Epithelial cell of umbilical artery (primary cell): ENCODE results near the gene NUDT2. TPM values are rescaled to one million over a fixed set of nuclear protein-coding genes. Genes with fewer than 3 reads are reported as not detected.

Experiments
- total RNA-seq: library from RNA; depleted of rRNA; stranded (reverse); fragments of >200 nt; gene quantifications from 2 replicates; pipeline ENCODE4 v1.2.3, GENCODE V29; 2014

The NUDT2 gene
- total RNA-seq: 37.4 and 40.4 TPM in 2 replicates

DNA sequence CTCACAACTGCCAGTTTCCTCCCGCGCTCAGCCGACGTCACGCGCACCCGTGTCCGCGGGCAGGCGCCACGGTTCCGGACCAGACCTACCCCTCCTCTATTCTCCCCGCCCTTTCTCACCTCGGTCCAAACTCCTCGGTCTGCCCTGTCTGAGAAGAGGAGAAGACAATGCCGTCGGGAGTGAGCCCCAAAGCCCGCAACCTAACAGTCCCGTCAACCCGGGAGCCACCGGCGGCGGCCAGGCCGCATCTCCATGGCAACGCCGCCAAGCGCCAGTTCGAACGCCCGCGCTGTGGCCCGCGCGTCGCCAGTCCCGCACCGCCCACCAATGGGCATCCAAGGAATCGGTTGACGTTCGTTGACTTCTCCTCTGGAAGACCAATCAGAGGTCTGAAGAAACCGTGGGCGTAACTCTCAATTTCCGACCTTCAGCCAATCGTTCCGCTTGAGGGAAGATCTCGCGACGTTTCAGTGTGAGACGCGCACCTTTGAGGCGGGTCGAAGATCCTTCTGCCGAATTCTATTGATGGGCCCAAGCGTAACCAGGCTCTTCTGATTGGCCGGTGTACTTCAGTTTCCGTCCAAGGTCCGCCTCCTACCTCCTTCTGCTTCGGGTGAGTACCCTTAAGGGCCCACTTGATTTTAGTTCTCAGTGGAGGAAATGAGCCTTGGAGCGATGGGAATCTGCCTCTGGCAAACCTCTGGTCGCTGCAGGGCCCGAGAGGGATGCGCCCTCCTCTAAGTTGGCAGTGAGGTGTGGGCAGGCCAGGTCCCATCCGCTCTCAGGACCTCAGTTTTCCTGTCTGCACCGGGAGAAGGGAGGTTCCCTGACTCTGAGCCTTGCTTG is at the start of gene NUDT2, which contains the start of gene KIF24:
TSS of gene NUDT2 (plus strand) at position 583 of the 846 bp plus-strand sequence. CDS start 9,471 bp downstream, outside the sequence.
TSS of gene KIF24 (minus strand) at position 282 of the 846 bp plus-strand sequence. CDS start 17,922 bp downstream, outside the sequence.

DNA sequence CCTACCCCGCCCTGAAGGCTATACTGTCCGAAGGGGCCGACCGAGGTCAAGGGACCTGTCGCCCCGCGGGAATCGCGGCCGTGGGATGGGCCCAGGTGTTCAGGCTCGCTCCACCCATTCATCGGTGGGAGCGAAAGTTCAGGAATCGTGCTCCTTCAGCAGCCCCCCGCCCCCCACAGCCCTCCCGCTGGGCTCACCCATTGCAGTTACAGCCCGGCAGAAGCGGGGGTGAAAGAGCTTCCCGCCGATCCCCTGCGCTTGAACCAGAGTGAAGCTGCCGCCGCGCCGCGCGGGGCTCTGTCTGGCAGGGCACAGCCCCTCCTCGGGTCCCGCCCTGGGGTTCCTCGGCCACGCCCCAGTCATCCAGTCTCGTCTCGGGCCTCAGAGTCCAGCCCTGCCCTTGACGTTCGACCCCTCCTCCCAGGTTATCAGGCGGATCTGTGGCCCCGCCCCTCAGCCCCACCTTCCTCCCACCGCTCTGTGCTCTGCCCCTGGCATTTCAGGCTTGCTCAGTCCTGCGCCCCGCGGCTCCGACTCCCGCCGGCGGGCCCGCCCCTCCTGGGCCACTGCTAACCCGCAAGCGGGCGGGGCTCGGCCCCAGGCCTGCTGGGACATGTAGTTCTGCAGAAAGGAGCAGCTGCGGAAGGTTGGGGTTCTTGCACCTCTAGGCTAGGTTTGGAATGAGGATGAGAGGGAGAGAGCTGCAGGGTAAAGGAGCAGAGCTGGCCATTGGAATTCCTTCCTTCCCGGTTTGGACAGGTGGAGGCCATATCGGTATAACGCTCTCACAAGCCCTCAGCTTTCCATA is 47.4 kb downstream of the NUDT2 start, which contains the start of gene MYORG:
TSS of gene MYORG (minus strand) at position 303 of the 808 bp plus-strand sequence. CDS start 3,955 bp downstream, outside the sequence.

Other genes starting within 250 kb of the NUDT2 start
- 12.0 and 14.6 TPM in 2 replicates for gene DCAF12, start 202.9 kb upstream of the NUDT2 start, total RNA-seq
- 23.7 and 24.7 TPM in 2 replicates for gene UBAP1, start 150.5 kb upstream of the NUDT2 start, total RNA-seq
- gene KIF24, start 301 bp upstream of the NUDT2 start, total RNA-seq: 1.6 and 2.6 TPM in 2 replicates
- 0.65 and 2.3 TPM in 2 replicates for gene MYORG, start 47.3 kb downstream of the NUDT2 start, total RNA-seq
- gene FAM219A, start 129.0 kb downstream of the NUDT2 start, total RNA-seq: 10.1 and 10.3 TPM in 2 replicates
- not detected in 2 replicates for gene DNAI1, start 129.2 kb downstream of the NUDT2 start, total RNA-seq
- gene ENHO, start 193.4 kb downstream of the NUDT2 start, total RNA-seq: not detected in 2 replicates